ENCODE data around the gene GMPR2.

DNA sequence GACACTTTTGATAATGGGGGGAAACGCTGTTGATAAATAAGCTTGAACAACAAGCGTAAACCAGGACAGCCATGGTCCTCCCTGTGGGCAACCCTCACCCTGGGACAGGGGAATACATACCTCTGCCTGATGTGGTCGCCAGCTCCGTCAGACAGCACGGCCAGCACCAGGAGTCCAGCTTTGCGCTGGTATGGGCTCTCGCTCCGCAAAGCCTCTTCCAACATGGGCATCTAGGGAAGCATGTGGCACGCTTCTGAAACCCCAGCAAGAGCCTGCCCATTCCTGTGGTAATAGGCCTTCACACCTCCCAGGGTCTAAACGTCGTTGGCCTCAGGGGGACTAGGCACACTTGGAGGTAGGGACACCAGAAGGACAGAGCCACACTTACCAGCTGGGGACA is 47.0 kb upstream of the GMPR2 start:
- TF ChIP-seq TEAD4 (IDR thresholded peaks at IDR 0.05) (no peak), RAD21 (IDR thresholded peaks at IDR 0.05; ENCODE audit: low read depth) (no peak), EP300 (IDR thresholded peaks at IDR 0.05; ENCODE audit: borderline replicate concordance) (no peak), TAF1 (IDR thresholded peaks at IDR 0.05; ENCODE audit: low read depth) (no peak), ZBTB7A (IDR thresholded peaks at IDR 0.05; ENCODE audit: low read depth) (no peak), YY1 (IDR thresholded peaks at IDR 0.05; ENCODE audit: low read depth) (no peak), TCF12 (IDR thresholded peaks at IDR 0.05; ENCODE audit: low read depth) (no peak)
- TF ChIP-seq, protein P1, sequence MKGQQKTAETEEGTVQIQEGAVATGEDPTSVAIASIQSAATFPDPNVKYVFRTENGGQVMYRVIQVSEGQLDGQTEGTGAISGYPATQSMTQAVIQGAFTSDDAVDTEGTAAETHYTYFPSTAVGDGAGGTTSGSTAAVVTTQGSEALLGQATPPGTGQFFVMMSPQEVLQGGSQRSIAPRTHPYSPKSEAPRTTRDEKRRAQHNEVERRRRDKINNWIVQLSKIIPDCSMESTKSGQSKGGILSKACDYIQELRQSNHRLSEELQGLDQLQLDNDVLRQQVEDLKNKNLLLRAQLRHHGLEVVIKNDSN (IDR thresholded peaks at IDR 0.05): no peak
- TF ChIP-seq, protein P2, sequence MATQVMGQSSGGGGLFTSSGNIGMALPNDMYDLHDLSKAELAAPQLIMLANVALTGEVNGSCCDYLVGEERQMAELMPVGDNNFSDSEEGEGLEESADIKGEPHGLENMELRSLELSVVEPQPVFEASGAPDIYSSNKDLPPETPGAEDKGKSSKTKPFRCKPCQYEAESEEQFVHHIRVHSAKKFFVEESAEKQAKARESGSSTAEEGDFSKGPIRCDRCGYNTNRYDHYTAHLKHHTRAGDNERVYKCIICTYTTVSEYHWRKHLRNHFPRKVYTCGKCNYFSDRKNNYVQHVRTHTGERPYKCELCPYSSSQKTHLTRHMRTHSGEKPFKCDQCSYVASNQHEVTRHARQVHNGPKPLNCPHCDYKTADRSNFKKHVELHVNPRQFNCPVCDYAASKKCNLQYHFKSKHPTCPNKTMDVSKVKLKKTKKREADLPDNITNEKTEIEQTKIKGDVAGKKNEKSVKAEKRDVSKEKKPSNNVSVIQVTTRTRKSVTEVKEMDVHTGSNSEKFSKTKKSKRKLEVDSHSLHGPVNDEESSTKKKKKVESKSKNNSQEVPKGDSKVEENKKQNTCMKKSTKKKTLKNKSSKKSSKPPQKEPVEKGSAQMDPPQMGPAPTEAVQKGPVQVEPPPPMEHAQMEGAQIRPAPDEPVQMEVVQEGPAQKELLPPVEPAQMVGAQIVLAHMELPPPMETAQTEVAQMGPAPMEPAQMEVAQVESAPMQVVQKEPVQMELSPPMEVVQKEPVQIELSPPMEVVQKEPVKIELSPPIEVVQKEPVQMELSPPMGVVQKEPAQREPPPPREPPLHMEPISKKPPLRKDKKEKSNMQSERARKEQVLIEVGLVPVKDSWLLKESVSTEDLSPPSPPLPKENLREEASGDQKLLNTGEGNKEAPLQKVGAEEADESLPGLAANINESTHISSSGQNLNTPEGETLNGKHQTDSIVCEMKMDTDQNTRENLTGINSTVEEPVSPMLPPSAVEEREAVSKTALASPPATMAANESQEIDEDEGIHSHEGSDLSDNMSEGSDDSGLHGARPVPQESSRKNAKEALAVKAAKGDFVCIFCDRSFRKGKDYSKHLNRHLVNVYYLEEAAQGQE (IDR thresholded peaks at IDR 0.05; ENCODE audit: low read depth): no peak
